GM19452 (cell line): ENCODE measurements around the gene ZG16.
"Not testable (repeated sequence)": the region's sequence is repeated elsewhere in the genome, so short reads cannot be mapped to it uniquely, and the experiment has no call there.

Experiments used
- ATAC-seq: cut with Tn5 transposase; IDR thresholded peaks from one replicate; pipeline ENCODE4 v1.9.1; 2021; ENCODE audit not compliant: unreplicated experiment

Gene ZG16

DNA sequence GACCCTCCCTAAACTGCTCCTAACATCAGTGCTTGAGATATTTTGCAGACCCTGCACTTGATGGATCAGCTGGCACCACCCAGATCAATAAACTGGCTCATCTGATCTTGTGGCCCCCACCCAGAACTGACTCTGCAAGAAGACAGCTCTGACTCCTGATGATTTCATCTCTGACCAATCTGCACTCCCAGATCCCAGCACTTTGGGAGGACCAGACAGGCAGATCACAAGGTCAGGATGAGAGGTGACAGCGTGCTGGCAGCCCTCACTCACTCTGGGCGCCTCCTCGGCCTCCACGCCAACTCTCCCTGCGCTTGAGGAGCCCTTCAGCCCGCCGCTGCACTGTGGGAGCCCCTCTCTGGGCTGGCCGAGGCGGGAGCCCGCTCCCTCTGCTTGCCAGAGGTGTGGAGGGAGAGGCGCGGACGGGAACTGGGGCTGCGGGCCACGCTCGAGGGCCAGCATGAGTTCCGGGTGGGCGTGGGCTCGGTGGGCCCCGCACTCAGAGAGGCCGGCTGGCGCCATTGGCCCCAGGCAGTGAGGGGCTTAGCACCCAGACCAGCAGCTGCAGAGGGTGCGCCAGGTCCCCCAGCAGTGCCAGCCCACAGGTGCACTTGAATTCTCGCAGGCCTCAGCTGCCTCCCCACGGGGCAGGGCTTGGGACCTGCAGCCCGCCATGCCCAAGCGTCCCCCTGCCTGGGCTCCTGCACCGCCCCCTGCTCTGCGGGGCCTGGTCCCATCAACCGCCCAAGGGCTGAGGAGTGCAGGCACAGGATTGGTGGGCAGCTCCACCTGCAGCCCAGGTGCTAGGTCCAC is 29.9 kb upstream of the ZG16 start:
- ATAC-seq: no peak

DNA sequence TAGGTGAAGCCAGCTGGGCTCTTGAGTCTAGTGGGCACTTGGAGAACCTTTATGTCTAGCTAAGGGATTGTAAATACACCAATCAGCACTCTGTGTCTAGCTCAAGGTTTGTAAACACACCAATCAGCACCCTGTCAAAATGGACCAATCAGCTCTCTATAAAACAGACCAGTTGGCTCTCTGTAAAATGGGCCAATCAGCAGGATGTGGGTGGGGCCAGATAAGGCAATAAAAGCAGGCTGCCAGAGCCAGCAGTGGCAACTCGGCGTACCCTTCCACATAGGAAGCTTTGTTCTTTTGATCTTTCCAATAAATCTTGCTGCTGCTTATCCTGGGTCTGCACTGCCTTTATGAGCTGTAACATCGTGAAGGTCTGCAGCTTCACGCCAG is 29.3 kb upstream of the ZG16 start:
- ATAC-seq: not testable (repeated sequence)

DNA sequence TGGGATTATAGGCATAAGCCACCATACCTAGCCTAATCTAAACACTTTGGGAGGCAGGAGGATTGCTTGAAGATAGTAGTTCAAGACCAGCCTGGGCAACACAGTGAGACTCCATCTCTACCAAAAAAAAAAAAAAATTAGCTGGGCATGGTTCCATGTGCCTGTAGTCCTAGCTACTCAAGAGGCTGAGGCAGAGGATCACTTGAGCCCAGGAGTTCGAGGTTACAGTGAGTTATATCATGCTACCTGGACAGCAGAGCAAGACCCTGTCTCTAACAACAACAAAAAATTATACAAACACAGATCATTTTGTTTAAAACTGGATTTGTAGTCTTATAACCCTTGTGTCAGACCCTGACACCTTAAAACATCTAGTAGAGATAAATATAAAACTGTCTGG is 24.5 kb upstream of the ZG16 start:
- no peak for ATAC-seq

DNA sequence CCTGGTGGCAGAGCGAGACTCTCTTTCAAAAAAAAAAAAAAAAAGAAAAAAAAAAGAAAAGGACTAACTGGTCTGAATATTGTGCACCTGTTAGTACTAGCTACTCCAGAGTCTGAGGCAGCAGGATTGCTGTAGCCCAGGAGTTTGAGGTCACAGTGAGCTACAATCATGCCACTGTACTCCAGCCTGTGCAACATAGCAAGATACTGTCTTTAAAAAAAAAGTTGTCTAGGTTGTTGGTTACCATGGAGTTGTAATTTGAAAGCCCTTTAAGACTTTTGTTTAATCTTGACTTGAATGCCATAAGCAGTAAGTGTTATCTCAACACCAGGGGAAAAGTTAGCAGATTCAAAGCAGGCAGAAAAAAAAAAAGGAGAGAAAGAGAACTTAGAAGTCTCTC is 21.4 kb upstream of the ZG16 start:
- no peak for ATAC-seq

DNA sequence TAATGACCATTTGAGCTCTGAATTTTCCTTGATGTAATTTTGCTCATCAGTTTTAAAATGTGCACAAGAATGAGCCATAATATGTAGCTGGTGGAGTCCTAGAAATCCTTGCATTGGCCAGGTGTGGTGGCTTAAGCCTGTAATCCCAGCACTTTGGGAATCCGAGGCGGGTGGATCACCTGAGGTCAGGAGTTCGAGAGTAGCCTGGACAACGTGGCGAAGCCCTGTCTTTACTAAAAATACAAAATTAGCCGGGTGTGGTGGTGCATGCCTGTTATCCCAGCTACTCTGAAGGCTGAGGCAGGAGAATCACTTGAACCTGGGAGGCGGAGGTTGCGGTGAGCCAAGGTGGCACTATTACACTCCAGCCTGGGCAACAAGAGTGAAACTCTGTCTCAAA is 21.0 kb upstream of the ZG16 start:
- ATAC-seq: not testable (repeated sequence)

DNA sequence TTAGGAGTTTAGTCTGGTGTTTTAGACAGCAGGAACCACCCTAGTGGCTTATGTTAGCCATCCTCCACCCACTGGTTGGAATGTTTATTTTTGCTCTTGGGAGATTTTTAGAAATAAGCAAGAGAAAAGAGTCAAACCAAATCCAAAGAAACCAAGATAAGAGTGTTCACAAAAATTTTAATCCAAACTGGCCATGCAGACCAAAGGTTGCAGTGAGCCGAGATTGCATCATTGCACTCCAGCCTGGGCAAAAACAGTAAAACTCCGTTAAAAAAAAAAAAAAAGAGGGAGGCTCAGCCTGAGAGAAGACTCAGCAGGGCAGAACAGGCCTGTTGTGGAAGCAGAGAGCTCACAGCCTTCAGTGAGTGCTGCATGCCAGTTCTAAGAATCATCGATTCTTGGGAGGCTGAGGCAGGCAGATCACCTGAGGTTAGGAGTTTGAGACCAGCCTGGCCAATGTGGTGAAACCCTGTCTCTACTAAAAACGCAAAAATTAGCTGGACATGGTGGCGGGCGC is 20.0 kb upstream of the ZG16 start:
- ATAC-seq: no peak

DNA sequence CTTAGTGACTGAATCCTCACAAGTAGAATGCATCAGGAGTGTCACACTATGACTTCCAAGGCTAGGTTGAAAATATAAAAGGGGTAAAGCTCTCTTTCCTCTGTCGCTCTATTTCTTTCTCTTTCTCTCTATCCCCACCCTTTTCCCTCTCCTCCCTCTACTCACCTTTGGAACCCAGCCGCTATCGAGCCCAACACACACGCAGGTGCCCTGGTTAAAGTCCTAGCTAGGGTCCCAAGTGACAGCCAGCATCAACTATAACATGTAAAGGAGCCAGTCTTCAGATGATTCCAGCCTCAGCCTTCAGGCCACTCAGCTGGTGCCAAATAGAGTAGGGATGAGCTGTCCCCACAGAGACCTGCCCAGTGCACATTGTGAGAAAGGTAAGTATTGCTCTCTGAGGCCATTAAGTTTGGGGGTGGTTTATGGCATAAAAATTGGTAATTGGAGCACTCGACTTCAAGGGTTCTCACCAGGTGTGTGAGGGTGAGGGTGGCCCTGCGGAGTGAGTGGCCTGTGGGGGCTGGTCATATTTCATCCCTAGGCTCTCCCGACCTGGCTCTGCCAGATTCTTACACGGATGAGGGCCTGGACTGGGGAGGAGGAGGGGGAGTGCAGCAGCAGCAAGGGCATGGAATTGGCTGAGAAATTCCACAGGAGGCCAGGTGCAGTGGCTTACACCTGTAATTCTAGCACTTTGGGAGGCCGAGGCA is 17.3 kb upstream of the ZG16 start:
- no peak for ATAC-seq

DNA sequence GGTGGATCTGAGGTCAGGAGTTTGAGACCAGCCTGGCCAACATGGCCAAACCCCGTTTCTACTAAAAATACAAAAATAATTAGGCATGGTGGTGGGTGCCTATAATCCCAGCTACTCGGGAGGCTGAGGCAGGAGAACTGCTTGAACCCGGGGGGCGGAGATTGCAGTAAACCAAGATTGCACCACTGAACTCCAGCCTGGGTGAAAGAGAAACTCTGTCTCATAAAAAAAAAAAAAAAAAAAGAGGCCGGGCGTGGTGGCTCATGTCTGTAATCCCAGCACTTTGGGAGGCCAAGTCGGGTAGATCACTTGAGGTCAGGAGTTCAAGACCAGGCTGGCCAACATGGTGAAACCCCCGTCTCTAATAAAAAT is 16.8 kb upstream of the ZG16 start:
- not testable (repeated sequence) for ATAC-seq

DNA sequence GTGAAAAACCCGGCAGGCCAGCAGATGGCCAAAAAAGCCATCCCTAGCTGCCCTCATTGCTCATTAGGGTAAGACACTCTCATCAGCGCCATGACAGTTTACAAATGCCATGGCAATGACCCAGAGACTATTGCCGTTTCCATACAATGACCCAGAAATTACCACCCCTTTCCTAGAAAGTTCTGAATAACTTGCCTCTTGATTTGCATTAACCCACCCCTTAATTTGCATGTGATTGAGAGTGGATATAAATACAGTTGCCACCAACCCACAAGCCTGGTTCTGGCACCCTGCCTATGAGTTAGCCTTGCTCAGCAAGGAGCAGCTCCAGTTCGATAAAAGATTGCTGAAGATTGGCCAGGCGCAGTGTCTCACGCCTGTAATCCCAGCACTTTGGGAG is 16.2 kb upstream of the ZG16 start:
- ATAC-seq: no peak

DNA sequence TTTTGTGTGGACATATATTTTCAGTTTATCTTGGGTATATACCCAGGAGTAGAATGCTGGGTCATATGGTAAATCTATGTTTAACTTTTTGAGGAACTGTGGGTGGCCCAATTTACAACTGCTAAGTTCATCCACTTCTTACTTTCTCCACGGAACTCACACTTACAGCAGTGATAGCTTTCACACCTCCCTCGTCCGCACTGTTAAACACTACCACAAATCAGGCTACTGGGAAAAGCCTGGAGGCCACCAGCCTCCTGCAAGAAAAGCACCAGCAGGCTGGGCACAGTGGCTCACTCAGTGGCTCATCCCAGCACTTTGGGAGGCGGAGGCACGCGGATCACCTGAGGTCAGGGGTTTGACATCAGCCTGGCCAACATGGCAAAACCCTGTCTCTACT is 14.7 kb upstream of the ZG16 start:
- ATAC-seq: no peak

DNA sequence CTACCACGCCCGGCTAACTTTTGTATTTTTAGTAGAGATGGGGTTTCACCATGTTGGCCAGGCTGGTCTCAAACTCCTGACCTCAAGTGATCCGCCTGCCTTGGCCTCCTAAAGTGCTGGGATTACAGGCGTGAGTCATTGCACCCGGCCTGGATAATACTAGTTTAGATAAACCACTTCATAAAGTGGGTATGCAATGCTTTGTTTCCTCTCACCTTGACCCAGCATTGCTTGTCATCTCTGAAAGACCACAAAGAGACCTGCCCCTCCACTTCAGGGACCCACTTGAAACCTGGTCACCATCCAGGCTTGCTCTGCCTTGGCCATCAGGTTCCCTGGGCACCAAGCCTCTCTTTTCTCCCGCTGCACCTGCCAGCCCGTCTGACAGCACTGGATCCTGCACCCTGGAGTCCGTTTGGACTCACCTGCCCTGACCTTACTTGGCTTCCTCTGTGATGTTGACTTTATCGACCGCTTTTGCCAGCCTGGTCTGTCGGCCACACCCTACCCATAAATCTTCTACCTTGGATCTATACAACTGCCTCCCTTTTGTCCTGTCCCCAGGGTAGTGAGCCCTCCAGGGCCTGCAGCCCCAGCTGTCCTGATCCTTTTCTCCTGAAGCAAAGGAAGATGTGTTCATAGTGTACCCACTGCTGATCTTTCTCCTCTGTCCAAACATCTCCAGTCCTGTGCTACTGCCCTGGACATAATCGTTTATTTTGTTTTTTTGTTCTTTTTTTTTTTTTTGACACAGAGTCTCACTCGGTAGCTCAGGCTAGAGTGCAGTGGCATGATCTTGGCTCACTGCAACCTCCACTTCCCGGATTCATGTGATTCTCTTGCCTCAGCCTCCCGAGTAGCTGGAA is 12.7 kb upstream of the ZG16 start:
- ATAC-seq: no peak

DNA sequence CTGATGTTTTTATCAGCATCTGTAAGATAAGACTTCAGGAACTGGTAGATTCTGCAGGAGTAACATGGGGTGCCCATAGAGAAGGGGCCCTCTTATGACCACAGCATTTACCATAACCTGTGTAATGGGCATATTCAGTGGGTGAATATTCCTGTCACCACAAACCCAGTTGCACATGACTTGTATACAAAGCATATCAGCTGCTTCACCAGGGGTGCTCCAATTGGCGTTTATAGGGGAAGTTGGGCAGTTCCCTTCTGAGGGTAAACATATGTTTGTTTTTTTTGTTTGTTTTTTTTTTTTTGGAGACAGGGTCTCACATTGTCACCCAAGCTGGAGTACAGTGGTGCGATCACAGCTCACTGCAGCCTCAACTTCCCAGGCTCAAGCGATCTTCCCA is 11.5 kb upstream of the ZG16 start:
- no peak for ATAC-seq

DNA sequence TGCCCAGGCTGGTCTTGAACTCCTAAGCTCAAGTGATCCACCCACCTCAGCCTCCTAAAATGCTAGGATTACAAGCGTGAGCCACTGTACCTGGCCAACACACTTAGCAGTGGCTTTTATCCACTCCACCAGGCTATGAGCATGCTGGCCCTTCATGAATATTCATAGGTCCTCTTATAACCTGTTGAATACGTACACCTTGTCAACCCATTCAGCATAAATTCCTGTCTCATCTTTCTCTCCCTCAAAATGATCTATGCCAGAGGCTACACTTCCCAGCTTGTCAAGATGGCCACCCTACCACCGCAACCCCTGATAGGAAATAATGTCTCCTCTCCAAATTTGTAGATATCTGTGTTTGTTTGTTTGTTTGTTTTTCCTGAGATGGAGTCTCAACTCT is 11.0 kb upstream of the ZG16 start:
- no peak for ATAC-seq

DNA sequence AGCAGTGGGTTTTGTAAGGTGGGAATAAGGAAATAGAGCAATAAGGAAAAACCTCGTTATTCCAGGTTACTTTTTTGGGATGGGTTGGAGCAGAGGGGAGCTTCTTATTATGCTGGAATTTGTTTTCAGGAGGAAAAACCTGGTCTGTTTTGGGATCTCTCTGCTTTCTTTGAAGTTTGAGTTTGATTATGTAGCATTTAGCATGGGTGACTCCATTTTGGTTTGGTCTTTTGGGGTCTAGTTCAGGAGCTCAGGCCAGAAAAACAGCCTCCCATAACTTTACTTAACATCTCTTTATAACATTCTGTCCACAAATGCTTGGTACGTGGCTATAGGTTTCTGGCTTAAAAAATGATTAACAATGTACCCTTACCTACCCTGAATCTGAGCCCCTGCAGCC is 8.5 kb upstream of the ZG16 start:
- no peak for ATAC-seq

DNA sequence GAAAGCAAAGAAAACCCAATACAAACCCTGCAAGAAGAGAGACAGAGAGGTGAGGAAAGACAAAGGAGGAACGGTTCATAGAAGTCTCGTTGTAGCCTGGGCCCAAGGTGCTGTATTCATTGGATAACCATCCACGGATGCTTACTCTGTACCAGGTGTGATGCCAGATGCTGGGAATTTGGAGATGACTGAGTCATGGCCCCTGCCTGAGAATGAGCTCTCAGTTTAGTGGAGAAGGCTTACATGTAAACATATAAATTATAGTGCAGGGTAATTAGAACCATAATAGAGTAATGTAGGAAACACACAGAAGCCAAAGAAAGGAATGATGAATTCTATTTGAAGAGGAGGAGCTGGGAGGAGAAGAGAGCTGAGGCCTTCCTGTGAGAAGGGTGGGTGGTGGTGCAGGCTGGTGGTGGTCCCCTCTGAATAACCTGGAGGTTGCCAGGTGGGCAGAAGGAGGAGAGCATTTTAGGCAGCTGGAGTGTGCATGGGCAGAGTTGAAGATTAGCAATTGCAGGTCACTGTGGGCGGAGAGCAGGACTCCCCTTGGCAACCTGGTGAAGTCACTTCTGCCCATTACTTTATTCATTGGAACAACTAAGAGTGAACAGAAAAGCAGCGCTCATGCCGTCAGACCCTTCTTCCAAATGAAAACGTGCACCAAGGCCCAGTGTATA is 7.7 kb upstream of the ZG16 start:
- no peak for ATAC-seq

DNA sequence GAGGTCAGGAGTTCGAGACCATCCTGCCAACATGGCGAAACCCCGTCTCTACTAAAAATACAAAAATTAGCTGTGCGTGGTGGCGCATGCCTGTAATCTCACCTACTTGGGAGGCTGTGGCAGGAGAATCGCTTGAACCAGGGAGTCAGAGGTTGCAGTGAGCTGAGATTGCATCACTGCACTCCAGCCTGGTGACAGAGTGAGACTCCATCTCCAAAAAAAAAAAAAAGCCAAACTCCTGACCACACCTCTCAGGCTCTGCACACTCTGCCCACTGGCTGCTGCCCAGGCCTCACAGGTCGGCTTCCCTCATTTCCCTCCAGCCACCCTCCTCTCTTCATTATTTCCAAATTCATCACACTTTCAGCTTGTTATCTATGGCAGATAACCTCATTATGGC is 5.7 kb upstream of the ZG16 start:
- not testable (repeated sequence) for ATAC-seq

DNA sequence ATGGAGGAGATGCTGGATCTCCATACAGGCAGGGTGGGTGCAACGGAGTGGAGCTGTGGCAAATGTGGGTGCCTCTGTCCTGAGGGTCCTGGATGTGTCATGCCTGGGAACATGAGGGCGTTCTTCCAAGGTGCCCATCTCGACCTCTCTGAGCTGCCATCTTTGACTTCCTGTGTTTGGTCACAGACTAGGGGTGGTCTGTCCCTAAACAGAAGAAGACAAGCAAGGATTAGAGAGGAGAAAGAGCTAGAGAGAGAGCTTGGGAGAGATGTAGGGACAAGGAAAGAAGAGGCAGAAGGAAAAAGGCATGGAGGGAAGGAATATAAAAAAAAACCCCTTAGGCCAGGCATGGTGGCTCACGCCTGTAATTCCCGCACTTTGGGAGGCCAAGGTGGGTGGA is 3.3 kb upstream of the ZG16 start:
- no peak for ATAC-seq

DNA sequence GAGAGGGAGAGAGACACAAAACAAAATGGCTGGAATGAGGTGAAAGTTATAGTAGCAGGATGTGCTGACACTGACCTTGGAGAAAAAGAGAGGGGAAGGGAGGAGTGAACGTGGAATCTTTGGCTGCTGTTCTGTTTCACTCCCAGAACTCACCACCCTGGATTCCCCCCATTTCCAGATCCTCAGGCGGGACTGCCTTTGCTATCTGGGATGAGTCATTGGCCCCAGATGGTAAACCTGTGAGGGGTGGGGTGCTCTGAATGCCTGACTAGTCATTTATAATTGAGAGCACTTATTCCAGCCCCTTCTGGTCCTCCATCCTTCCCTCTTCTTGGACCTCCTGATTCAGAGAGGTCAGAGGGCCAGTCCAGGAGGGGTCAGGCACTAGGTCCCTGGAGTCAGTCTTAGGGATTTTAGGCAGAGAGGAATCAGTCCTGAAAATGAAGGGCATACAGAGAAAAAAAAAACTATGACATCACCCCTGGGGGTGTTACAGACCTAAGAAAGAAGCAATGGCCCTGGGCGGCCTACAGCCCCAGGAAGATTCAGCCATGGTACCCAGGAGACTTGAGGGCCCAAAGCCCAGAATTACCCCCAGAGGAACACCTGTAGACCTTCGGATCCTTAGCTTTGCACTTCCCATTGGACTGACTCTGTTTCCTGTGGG is 2.2 kb upstream of the ZG16 start:
- ATAC-seq: no peak

DNA sequence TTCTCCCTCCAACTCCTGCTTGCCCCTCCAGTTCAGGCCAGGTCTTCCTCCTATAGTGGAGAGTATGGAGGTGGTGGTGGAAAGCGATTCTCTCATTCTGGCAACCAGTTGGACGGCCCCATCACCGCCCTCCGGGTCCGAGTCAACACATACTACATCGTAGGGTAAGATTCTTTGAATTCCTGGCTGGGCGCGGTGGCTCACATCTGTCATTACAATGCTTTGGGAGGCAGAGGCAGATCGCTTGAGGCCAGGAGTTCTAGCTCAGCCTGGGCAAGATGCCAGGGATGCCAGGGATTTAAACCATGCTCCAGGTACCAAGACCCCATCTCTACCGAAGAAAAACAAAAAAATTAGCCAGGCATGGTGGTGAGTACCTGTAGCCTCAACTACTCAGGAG is 1.4 kb downstream of the ZG16 start:
- ATAC-seq: no peak
